Activated CD4-positive, alpha-beta T cell treated with anti-CD3 and anti-CD28 coated beads, Interleukin-2, Interleukin-4, amounts not matched to agents 100 ng/mL and 50 ng/mL, durations not matched to agents 16 hours and 8 hours (primary cell): ENCODE measurements around the gene C11orf87.

Experiments
- DNase-seq: peaks from one replicate; pipeline ENCODE4 v3.0.0-alpha.2; 2020; ENCODE audit warnings: low spot score

Gene C11orf87

DNA sequence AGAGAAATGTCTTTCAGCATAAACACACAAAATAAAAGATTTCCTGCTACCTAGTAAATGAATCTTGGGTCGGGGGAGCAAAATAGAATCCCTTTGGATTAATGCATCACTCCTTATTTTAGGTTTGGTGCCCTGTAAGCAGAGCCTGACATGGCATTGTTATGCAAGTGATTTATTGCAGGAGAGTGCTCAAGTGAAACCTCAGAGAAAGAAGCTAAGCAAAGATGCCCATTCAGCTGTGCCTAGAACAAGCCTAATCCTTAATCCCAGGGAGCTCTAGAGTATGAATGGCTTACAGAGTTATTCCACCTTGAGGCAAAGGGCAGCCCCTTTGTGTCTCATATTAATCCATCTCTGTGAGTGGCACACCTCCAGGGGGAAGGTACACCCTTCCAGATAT is 21.1 kb downstream of the C11orf87 start:
- no peak for DNase-seq

DNA sequence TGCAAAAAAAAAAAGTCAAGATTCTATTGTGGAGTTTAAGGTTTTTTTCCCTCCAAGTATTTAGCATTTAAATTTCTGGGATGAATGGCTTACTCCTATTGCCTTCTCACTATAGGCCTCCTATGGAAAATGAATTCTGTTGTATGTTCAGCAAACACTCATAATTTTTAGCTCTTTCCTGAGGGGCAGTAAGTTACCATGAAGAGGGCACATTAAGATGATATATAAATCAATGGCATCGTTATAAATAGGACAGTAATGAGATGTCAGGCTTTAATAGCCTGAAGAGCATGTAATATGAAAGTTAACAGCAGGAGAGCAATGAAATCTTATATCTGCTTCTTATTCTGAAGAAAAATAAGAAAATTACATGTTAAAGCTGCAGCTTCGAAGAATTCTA is 32.9 kb downstream of the C11orf87 start:
- no peak for DNase-seq
